Caco-2 (cell line): ENCODE data around the gene ZNF606. TPM values are rescaled to one million over a fixed set of nuclear protein-coding genes. Genes with fewer than 3 reads are reported as not detected.

ENCODE experiments used
- BruUV-seq: library from RNA; stranded (reverse); fragments of 400-500 nt; replicated peaks from 2 replicates; lab custom pipeline; 2021; lab: Mats Ljungman, UMichigan
- CTCF ChIA-PET: fragments of 300-600 bp; sonication (Branson Sonifier 250); formaldehyde crosslinking; loops from one replicate; lab custom pipeline; 2022; ENCODE audit warnings: antibody characterized with exemption; lab: Charles Lee
- POLR2A ChIA-PET: fragments of 300-600 bp; sonication (Branson Sonifier 250); formaldehyde crosslinking; loops from one replicate; lab custom pipeline; 2022; ENCODE audit warnings: antibody characterized with exemption; lab: Charles Lee
- DNase-seq, 2 experiments: peaks; one replicate each; pipeline versions ENCODE4 v3.0.0 to v3.0.0-alpha.2; 2020 to 2022
- H3K27me3 ChIP-seq: replicated peaks from 2 replicates; pipeline ENCODE4 v1.6.0; 2011; ENCODE audit warnings: low read length; ENCODE audit not compliant: control insufficient read depth, insufficient read depth
- H3K36me3 ChIP-seq: 2 replicates; pipeline ENCODE4 v1.5.1; 2011; ENCODE audit warnings: low read length; ENCODE audit not compliant: control insufficient read depth, insufficient read depth
- H3K4me1 ChIP-seq: fragments of 250-450 bp; sonication (Bioruptor Pico); 2 replicates; pipeline ENCODE4 v1.5.1; 2020; ENCODE audit warnings: mild to moderate bottlenecking
- H3K4me3 ChIP-seq: 2 replicates; pipeline ENCODE4 v1.5.1; 2011; ENCODE audit warnings: low read depth, mild to moderate bottlenecking, control low read depth, low read length
- H3K9me3 ChIP-seq: fragments of 250-450 bp; sonication (Bioruptor Pico); 2 replicates; pipeline ENCODE4 v1.5.1; 2020; ENCODE audit warnings: mild to moderate bottlenecking, moderate library complexity
- H3K27ac Mint-ChIP-seq: one replicate; pipeline ENCODE4 v1.8.0; 2022; ENCODE audit warnings: mixed read lengths; ENCODE audit not compliant: unreplicated experiment
- H3K27me3 Mint-ChIP-seq: one replicate; pipeline ENCODE4 v1.8.0; 2022; ENCODE audit warnings: mixed read lengths; ENCODE audit not compliant: insufficient read depth, unreplicated experiment
- H3K36me3 Mint-ChIP-seq: one replicate; pipeline ENCODE4 v1.8.0; 2022; ENCODE audit warnings: mild to moderate bottlenecking, mixed read lengths; ENCODE audit not compliant: insufficient read depth, unreplicated experiment
- H3K4me1 Mint-ChIP-seq: one replicate; pipeline ENCODE4 v1.8.0; 2022; ENCODE audit warnings: low read depth, mixed read lengths; ENCODE audit not compliant: unreplicated experiment
- H3K4me3 Mint-ChIP-seq: one replicate; pipeline ENCODE4 v1.8.0; 2022; ENCODE audit warnings: mild to moderate bottlenecking, moderate library complexity, mixed read lengths; ENCODE audit not compliant: unreplicated experiment
- H3K9me3 Mint-ChIP-seq: one replicate; pipeline ENCODE4 v1.8.0; 2022; ENCODE audit warnings: mixed read lengths; ENCODE audit not compliant: unreplicated experiment
- intact Hi-C: fragments of 100-400 bp; cut with micrococcal nuclease; formaldehyde crosslinking; loops from one replicate; pipeline ENCODE4 v1.10.0; 2022; ENCODE audit not compliant: unreplicated experiment
- total RNA-seq: library from RNA; stranded (reverse); gene quantifications from 2 replicates; pipeline ENCODE4 v1.2.3, GENCODE V29; 2022
- TF ChIP-seq, protein P1 (sequence below), 2 experiments: fragments of 200-600 bp in 1 of 2; IDR thresholded peaks; 1 replicate in 1 of 2; 2 replicates in 1 of 2; pipeline versions ENCODE4 v1.5.1 to v1.8.0; 2011 to 2022; ENCODE audit warnings: antibody characterized with exemption in 1 of 2, control low read depth in 1 of 2, inconsistent platforms in 1 of 2, low read depth in 1 of 2, low read length in 1 of 2, mild to moderate bottlenecking in 1 of 2, moderate library complexity in 1 of 2; ENCODE audit not compliant: insufficient read depth in 1 of 2, severe bottlenecking in 1 of 2, unreplicated experiment in 1 of 2

Gene ZNF606
- total RNA-seq, 1 experiment from 2014 or later, result 13.0 TPM

DNA sequence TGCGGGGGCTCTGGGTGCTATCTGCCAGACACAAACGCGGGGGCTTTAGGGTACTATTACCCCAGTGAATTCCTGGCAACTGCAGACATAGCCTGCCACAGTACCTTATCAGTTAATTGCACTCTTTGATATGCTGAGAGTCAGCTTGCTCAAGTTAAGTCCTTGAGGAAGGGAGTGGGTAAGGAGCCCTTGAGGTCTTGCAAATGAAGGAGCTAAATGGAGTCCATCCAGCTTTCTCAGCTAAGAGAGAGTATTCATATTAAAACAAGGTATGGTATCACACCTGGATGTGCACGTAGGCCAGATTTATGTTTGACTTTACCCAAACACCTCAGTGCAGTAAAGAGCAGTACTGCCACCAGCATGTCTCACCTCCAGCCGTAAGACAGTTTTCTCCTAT, 11.5 kb upstream of the ZNF606 start:
- Mint-ChIP-seq H3K36me3 (no peaks in the 10 kb centered on the region), H3K27ac (no peak overlapping the region), H3K4me1 (no peaks in the 10 kb centered on the region), H3K4me3 (no peak overlapping the region), H3K27me3 (no peaks in the 10 kb centered on the region), H3K9me3 (peaks cover 31% of the 10 kb centered on the region)
- Histone ChIP-seq H3K9me3 (peaks cover 10% of the 10 kb centered on the region; the same call in 1 of the 2 replicates), H3K4me1 (no peaks in the 10 kb centered on the region), H3K36me3 (no peaks in the 10 kb centered on the region), H3K27me3 (no peaks in the 10 kb centered on the region), H3K4me3 (no peak overlapping the region)
- TF ChIP-seq, protein P1, sequence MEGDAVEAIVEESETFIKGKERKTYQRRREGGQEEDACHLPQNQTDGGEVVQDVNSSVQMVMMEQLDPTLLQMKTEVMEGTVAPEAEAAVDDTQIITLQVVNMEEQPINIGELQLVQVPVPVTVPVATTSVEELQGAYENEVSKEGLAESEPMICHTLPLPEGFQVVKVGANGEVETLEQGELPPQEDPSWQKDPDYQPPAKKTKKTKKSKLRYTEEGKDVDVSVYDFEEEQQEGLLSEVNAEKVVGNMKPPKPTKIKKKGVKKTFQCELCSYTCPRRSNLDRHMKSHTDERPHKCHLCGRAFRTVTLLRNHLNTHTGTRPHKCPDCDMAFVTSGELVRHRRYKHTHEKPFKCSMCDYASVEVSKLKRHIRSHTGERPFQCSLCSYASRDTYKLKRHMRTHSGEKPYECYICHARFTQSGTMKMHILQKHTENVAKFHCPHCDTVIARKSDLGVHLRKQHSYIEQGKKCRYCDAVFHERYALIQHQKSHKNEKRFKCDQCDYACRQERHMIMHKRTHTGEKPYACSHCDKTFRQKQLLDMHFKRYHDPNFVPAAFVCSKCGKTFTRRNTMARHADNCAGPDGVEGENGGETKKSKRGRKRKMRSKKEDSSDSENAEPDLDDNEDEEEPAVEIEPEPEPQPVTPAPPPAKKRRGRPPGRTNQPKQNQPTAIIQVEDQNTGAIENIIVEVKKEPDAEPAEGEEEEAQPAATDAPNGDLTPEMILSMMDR (IDR thresholded peaks at IDR 0.05; ENCODE audit: insufficient read depth in 1 of 2, low read depth in 1 of 2, low read length in 1 of 2, severe bottlenecking in 1 of 2, unreplicated experiment in 1 of 2), result no peak
- POLR2A ChIA-PET, result no interaction called here
- no TSS peak for BruUV-seq
- CTCF ChIA-PET, result no interaction called here
- DNase-seq, result no peak
- intact Hi-C loops, result no loop called here

DNA sequence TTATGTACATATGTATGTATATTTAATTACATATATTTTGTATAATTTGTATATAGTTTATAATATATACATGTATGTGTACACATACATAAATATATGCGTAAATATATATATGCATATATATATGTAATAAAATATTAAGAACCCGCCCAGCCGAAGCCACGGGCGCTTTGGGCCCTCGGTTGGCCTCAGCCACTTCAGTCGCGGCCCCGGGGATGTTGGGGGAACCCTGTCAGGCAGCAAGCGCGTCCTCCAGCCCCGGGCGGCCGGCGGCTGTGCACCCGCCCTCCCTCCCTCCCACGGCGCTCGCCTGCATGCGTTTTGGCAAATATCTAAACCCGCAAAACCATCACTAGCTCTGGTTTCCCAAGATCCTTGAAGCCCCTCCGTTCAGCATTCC, 7.9 kb upstream of the ZNF606 start:
- Histone ChIP-seq H3K36me3 (no peaks in the 10 kb centered on the region), H3K4me3 (no peak overlapping the region), H3K9me3 (peaks cover 13% of the 10 kb centered on the region), H3K4me1 (no peaks in the 10 kb centered on the region), H3K27me3 (no peaks in the 10 kb centered on the region)
- Mint-ChIP-seq H3K4me1 (no peaks in the 10 kb centered on the region), H3K27me3 (no peaks in the 10 kb centered on the region), H3K4me3 (peak overlapping the region; percentile 20), H3K27ac (no peak overlapping the region), H3K9me3 (peaks cover 46% of the 10 kb centered on the region), H3K36me3 (peaks cover 6% of the 10 kb centered on the region)
- intact Hi-C loops, result no loop called here
- TF ChIP-seq, protein P1 (IDR thresholded peaks at IDR 0.05; ENCODE audit: insufficient read depth in 1 of 2, low read depth in 1 of 2, low read length in 1 of 2, severe bottlenecking in 1 of 2, unreplicated experiment in 1 of 2), result no peak
- DNase-seq, result no peak
- ChIA-PET POLR2A (no interaction called here), CTCF (no interaction called here)
- no TSS peak for BruUV-seq

DNA sequence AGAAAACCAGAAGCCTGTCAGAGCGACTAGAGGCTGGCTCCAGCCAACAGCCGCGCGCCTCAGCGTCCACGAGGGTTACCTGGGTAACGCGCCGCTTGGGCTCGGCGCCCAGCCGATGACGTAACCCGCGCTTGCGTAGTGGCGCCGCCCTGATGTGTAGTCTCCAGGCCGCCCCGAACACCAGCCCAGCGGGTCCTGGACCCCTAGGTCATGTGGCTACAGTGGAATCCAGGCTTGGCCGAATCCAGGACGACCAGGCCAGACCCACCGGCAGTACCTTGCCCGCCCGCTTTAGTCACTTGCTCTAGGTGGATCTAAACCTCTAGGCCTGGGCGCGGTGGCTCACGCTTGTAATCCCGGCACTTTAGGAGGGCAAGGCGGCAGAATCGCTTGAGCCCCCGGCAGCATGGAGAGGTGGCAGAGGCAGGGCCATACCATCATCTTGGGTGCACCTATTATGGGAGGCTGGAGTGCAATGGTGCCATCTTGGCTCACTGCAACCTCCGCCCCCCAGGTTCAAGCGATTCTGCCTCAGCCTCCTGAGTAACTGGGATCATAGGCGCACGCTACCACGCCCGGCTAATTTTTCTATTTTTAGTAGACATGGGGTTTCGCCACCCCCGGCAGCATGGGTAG, 7.2 kb upstream of the ZNF606 start:
- Mint-ChIP-seq H3K9me3 (peaks cover 50% of the 10 kb centered on the region), H3K36me3 (peaks cover 8% of the 10 kb centered on the region), H3K4me3 (peak overlapping the region; percentile 67), H3K27ac (peak overlapping the region; percentile 45), H3K27me3 (no peaks in the 10 kb centered on the region), H3K4me1 (no peaks in the 10 kb centered on the region)
- Histone ChIP-seq H3K4me1 (no peaks in the 10 kb centered on the region), H3K4me3 (peak overlapping the region; percentile 45), H3K36me3 (no peaks in the 10 kb centered on the region), H3K9me3 (peaks cover 11% of the 10 kb centered on the region; the same call in 1 of the 2 replicates), H3K27me3 (no peaks in the 10 kb centered on the region)
- peak; percentile 81 for DNase-seq
- TF ChIP-seq, protein P1 (IDR thresholded peaks at IDR 0.05; ENCODE audit: insufficient read depth in 1 of 2, low read depth in 1 of 2, low read length in 1 of 2, severe bottlenecking in 1 of 2, unreplicated experiment in 1 of 2), result no peak
- ChIA-PET CTCF (no interaction called here), POLR2A (no interaction called here)
- BruUV-seq, result no TSS peak
- intact Hi-C loops, result no loop called here
